Peyer's patch (tissue), 4 donors: ENCODE data around the gene DAND5. TPM values are rescaled to one million over a fixed set of nuclear protein-coding genes. Genes with fewer than 3 reads are reported as not detected.

Experiments
- DNase-seq, 3 donors: peaks; one replicate each; pipeline ENCODE4 v3.0.0-alpha.2; 2017 to 2019
- H3K27ac ChIP-seq, 4 donors: fragments of 200-600 bp; sonication (generic); one replicate each; pipeline ENCODE4 v1.5.1; 2016 to 2019
- H3K27me3 ChIP-seq, 2 donors: fragments of 200-600 bp; sonication (generic); one replicate each; pipeline ENCODE4 v1.5.1; 2019
- H3K36me3 ChIP-seq, 3 donors: fragments of 200-600 bp; sonication (generic); one replicate each; pipeline ENCODE4 v1.5.1; 2016 to 2019
- H3K4me1 ChIP-seq, 4 donors: fragments of 200-600 bp; sonication (generic); one replicate each; pipeline ENCODE4 v1.5.1; 2016 to 2019
- H3K4me3 ChIP-seq, 4 donors: fragments of 200-600 bp; sonication (generic); 1 replicate in 3 of 4; 2 replicates in 1 of 4; pipeline ENCODE4 v1.5.1; 2016 to 2019; ENCODE audit warnings: mild to moderate bottlenecking in 1 of 4
- H3K9me3 ChIP-seq, 4 donors: fragments of 200-600 bp; sonication (generic); one replicate each; pipeline ENCODE4 v1.5.1; 2016 to 2019; ENCODE audit warnings: mild to moderate bottlenecking in 1 of 4
- POLR2A ChIP-seq, 2 donors: fragments of 450-650 bp; IDR thresholded peaks; one replicate each; pipeline ENCODE4 v1.5.1; 2017; ENCODE audit warnings: antibody characterized with exemption in 2 of 2, mild to moderate bottlenecking in 2 of 2, moderate library complexity in 2 of 2
- total RNA-seq, 4 donors: library from RNA; depleted of rRNA; stranded (reverse); fragments of >200 nt; gene quantifications; one replicate each; pipeline ENCODE4 v1.1.0, GENCODE V29; 2016
- TF ChIP-seq, protein P1 (sequence below), 6 experiments: fragments of 450-650 bp in 4 of 6; fragments of 200-600 bp in 2 of 6; sonication (generic) in 1 of 6; IDR thresholded peaks; one replicate each; pipeline ENCODE4 v1.5.1; 2017 to 2019; ENCODE audit warnings: antibody characterized with exemption in 6 of 6, mild to moderate bottlenecking in 3 of 6, moderate library complexity in 1 of 6

DAND5 gene
- total RNA-seq, 4 donors from 2014 or later: 2.1 TPM; not detected in 3

DNA sequence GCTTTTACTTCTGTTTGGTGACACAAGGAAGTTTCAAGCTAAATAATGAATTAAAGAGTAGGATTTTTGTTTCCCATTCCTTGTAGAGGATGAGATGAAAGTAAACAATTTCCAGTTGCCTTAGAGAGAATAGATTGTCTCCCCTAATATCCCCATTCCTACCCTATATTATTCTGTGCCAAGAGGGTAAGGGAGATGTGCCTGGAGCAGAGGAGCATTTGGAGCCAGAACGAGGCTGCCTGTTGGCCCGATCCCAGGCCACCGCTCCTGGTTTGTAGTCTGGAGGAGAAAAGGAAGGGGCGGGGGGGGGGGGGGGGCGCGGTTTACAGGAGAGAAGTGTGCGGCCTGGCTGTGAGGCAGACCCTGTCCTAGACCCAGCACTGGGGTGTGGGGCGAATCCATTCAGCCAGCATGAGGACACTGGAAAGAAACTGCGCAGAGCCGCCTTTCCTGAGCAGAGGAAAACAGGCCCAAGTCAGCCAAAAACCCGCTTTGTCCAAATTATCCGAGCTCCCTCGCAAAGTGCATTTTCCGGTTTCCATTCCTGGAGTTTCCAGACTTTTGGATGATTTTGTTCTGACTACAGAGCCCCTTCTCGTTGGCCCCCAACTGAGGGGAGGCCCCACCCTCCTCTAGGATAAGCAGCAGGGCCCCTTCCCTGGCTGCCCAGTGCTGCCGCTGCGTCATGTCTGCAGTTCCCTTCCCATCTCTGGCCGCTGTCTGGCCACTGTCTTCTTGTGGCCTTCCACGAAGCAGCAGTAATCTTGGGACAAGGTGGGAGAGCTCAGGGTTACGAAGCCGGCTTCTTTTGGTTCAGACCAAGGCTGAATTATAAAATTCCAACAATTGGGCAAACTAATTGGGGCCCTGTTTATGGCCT lies 48.9 kb downstream of the DAND5 start:
- no peak overlapping the region for H3K4me3 ChIP-seq
- no peaks in the 10 kb centered on the region for H3K9me3 ChIP-seq
- no peaks in the 10 kb centered on the region for H3K36me3 ChIP-seq
- no peak for DNase-seq
- TF ChIP-seq POLR2A (IDR thresholded peaks at IDR 0.05): no peak
- TF ChIP-seq, protein P1, sequence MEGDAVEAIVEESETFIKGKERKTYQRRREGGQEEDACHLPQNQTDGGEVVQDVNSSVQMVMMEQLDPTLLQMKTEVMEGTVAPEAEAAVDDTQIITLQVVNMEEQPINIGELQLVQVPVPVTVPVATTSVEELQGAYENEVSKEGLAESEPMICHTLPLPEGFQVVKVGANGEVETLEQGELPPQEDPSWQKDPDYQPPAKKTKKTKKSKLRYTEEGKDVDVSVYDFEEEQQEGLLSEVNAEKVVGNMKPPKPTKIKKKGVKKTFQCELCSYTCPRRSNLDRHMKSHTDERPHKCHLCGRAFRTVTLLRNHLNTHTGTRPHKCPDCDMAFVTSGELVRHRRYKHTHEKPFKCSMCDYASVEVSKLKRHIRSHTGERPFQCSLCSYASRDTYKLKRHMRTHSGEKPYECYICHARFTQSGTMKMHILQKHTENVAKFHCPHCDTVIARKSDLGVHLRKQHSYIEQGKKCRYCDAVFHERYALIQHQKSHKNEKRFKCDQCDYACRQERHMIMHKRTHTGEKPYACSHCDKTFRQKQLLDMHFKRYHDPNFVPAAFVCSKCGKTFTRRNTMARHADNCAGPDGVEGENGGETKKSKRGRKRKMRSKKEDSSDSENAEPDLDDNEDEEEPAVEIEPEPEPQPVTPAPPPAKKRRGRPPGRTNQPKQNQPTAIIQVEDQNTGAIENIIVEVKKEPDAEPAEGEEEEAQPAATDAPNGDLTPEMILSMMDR (IDR thresholded peaks at IDR 0.05): no peak
- H3K27me3 ChIP-seq: no peaks in the 10 kb centered on the region
- H3K27ac ChIP-seq: peak overlapping the region; percentile 39 to 92 (median 70)
- peaks cover 0 to 74% (median 3%) of the 10 kb centered on the region in 4 donors for H3K4me1 ChIP-seq

DNA sequence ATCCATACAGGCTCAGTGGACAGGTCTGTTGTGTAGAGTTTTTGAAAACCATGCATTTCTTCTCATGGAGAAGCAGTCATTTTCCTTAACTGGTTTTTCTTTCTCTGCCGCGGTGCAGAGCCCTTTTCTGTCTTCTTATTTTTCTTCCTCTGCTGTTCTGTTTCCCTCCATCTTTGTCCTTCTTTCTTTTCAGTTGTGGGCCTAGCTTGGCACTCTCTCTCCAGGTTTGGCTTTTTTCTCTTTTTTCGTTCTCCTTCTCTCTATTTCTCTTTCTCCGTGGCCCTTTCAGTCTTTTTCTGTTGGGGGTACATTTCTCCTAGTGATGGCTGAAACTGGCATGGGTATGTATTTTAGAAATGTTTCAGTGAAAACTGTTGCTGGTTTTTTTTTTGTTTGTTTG lies 50.0 kb downstream of the DAND5 start:
- TF ChIP-seq, protein P1 (IDR thresholded peaks at IDR 0.05): no peak
- TF ChIP-seq POLR2A (IDR thresholded peaks at IDR 0.05): no peak
- Histone ChIP-seq H3K4me3 (no peak overlapping the region), H3K27me3 (no peaks in the 10 kb centered on the region), H3K4me1 (peaks cover 0 to 72% (median 6%) of the 10 kb centered on the region in 4 donors), H3K27ac (peak overlapping the region in 1 of 4 donors; percentile 92), H3K9me3 (no peaks in the 10 kb centered on the region), H3K36me3 (no peaks in the 10 kb centered on the region)
- DNase-seq: no peak

DNA sequence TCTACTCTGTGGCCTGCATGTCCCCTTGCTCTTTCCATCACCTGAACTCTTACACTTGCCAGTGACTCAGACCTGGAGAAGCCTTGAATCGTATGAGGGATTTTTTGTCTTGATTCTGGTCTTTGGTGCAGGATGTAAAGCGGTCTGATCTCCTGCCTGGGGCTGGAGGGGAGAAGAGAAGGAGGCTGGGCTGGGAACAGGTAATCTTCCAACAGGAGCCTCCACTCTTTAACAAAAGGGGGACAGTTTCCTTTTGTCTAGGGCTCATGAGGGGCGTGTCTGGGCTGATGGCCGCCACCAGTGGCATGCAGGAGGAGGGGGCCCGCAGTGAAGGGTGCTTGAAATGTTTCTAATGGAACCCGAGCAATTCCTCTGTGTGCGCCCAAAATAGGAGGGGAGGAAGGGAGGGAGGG lies 50.6 kb downstream of the DAND5 start:
- no peaks in the 10 kb centered on the region for H3K9me3 ChIP-seq
- no peaks in the 10 kb centered on the region for H3K27me3 ChIP-seq
- no peak overlapping the region for H3K4me3 ChIP-seq
- TF ChIP-seq, protein P1 (IDR thresholded peaks at IDR 0.05): no peak
- TF ChIP-seq POLR2A (IDR thresholded peaks at IDR 0.05): no peak
- no peak for DNase-seq
- H3K27ac ChIP-seq: peak overlapping the region in 3 of 4 donors; percentile 31 to 92 (median 90)
- peaks cover 0 to 74% (median 9%) of the 10 kb centered on the region in 4 donors for H3K4me1 ChIP-seq
- H3K36me3 ChIP-seq: no peaks in the 10 kb centered on the region

DNA sequence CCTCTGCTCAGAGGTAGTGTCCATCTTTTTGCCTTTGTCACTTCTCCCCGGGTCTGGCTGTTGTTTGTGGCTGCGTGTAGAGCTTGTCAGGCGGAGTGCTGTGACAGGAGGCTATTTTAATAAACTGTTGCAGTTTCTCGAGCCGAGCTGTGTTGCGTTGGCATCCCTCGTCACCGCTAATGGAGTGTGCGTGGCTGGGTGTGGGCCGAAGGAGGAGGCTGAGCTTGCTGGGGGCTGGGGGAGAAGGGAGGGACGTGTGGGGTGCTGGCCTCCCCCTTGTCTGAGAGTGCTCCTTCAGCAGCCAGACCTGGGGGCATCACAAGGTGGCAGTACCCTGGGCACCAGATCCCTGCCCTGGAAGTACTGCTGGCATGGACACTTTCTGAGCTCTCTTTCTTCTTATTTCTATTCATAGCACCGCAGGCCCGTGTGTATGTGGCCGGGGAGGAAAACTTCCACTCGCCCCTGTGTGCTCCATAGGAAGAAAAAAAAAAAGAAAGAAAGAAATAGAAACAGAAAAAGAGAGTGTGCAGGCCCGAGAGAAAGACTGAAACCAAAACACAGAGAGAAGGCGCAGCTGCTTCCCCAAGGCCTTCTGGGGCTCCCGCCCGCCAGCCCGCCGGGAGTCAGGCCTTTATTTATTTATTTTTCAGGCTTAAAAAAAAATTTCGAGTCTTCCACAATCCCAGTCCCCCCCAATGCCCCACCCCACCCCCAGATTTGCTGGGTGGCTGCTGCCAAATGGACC lies 52.9 kb downstream of the DAND5 start:
- no peaks in the 10 kb centered on the region for H3K27me3 ChIP-seq
- H3K9me3 ChIP-seq: no peaks in the 10 kb centered on the region
- peak overlapping the region; percentile 25 to 49 (median 32) for H3K4me3 ChIP-seq
- TF ChIP-seq, protein P1 (IDR thresholded peaks at IDR 0.05): no peak
- TF ChIP-seq POLR2A (IDR thresholded peaks at IDR 0.05): no peak
- H3K27ac ChIP-seq: peak overlapping the region; percentile 58 to 92 (median 80)
- H3K4me1 ChIP-seq: peaks cover 0 to 83% (median 11%) of the 10 kb centered on the region in 4 donors
- DNase-seq: no peak
- H3K36me3 ChIP-seq: no peaks in the 10 kb centered on the region

DNA sequence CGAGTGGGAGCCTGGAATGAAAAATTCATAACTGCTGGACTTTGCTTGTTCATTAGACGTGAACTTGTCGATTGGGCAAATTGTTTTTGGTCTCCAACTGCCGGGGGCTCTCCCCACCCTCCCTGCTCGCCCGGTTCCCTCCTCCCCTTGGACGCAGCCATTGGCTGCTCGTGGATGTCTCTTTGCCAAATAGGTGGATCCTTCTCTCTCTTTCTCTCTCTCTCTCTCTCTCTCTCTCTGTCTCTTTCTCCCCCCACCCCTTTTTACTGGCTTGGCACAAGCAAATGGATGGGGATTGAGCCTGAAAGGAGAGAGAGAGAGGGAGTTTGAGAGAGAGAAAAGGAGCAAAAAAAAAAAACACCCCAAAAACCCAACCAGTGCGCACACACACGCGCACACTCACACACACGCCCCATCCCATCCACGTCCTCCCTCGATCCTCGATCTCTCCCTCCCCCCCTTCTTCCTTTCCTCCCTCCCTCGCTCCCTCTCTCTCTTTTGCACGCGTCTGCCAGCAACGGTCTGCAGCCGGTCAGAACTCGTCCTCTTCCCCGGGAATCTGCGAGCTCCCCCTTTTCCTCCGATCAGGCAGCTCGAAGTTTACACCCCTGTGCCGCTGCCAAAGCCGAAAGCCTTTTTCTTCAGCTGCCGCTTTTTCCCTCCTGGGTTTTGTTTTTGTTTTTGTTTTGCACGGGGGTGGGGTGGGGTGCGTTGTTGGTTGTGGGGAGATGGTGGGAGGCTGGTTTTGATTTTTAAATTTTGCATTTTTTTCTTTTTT lies 53.7 kb downstream of the DAND5 start:
- Histone ChIP-seq H3K9me3 (no peaks in the 10 kb centered on the region), H3K4me1 (peaks cover 0 to 81% (median 11%) of the 10 kb centered on the region in 4 donors), H3K27ac (peak overlapping the region; percentile 58 to 92 (median 74)), H3K27me3 (no peaks in the 10 kb centered on the region), H3K4me3 (peak overlapping the region; percentile 22 to 49 (median 30)), H3K36me3 (no peaks in the 10 kb centered on the region)
- TF ChIP-seq, protein P1 (IDR thresholded peaks at IDR 0.05): peak in 2 of 6 experiments; percentile 4 to 18
- no peak for TF ChIP-seq POLR2A (IDR thresholded peaks at IDR 0.05)
- peak; percentile 24 to 79 (median 71) for DNase-seq
